AG04449 (cell line): ENCODE results near the gene TXNDC5.

Experiments used
- CTCF ChIA-PET: fragments of 350-600 bp; formaldehyde crosslinking; extraction: SDS; loops from one replicate; lab custom pipeline; 2021; ENCODE audit warnings: antibody characterized with exemption; lab: Yijun Ruan, JAX
- POLR2A ChIA-PET: fragments of 400-600, 350-600 bp; formaldehyde crosslinking; extraction: SDS; loops from one replicate; lab custom pipeline; 2020; ENCODE audit warnings: antibody characterized with exemption, inconsistent platforms; lab: Yijun Ruan, JAX
- DNase-seq: peaks from one replicate; pipeline ENCODE4 v3.0.0-alpha.2; 2010; ENCODE audit warnings: low read depth, low spot score
- H3K4me3 ChIP-seq: 2 replicates; pipeline ENCODE4 v1.5.1; 2011; ENCODE audit warnings: low read depth, mild to moderate bottlenecking, control low read depth, low read length
- TF ChIP-seq, protein P1 (sequence below): IDR thresholded peaks from one replicate; pipeline ENCODE4 v1.5.1; 2011; ENCODE audit warnings: mild to moderate bottlenecking, moderate library complexity, low read length, control low read depth, inconsistent platforms; ENCODE audit not compliant: insufficient read depth; ENCODE audit errors: missing control alignments

TXNDC5 gene

DNA sequence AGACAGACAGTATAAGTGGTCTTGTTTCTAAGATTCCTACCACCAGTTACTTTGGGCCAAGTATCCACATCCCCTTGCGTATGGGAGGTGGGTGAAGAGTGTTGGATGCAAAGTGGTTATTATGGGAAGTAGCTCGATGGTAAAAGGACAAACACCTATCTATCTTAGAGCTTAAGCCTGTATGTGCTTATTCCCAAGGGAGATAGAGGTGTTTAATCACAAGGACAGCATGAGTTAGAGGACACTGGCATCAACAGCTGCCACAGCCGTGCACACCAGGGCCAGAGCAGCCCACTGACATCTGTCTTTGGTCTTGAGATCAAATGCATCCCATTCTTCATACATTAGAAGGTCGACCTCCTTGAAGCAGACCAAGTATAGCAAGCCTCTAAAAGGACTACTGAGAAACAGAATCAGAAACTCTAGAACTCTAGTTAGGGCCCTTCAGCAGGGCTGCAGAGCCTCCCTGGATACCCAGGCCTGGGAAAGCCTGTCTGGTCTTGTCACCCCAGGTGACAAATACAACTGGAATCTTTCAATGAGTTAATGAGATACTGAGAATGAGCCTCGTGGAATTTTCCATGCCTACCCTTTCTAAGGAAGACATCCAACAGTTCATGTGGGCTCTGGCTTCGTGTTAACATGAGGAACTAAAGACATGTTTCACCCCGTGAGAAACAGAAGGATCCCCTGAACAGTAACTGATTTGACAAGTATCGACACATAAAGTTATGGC lies 28.7 kb downstream of the TXNDC5 start:
- H3K4me3 ChIP-seq, result no peak overlapping the region
- no peak for DNase-seq
- ChIA-PET POLR2A (no interaction called here), CTCF (interaction anchor here (2.4 kb wide), 1 partner anchor 158 kb away, joined by 15 read pairs; no protein-coding TSS in a partner anchor)
- TF ChIP-seq, protein P1, sequence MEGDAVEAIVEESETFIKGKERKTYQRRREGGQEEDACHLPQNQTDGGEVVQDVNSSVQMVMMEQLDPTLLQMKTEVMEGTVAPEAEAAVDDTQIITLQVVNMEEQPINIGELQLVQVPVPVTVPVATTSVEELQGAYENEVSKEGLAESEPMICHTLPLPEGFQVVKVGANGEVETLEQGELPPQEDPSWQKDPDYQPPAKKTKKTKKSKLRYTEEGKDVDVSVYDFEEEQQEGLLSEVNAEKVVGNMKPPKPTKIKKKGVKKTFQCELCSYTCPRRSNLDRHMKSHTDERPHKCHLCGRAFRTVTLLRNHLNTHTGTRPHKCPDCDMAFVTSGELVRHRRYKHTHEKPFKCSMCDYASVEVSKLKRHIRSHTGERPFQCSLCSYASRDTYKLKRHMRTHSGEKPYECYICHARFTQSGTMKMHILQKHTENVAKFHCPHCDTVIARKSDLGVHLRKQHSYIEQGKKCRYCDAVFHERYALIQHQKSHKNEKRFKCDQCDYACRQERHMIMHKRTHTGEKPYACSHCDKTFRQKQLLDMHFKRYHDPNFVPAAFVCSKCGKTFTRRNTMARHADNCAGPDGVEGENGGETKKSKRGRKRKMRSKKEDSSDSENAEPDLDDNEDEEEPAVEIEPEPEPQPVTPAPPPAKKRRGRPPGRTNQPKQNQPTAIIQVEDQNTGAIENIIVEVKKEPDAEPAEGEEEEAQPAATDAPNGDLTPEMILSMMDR, result no peak

DNA sequence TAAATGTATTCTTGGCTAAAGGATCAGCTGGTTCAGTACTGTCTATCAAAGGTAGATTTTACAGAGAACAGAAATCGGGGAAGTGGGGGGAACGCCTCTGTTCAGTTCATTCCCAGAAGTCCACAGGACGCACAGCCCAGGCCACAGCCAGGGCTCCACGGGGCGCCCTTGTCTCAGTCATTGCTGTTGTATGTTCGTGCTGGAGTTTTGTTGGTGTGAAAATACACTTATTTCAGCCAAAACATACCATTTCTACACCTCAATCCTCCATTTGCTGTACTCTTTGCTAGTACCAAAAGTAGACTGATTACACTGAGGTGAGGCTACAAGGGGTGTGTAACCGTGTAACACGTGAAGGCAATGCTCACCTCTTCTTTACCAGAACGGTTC lies 29.9 kb downstream of the TXNDC5 start:
- no peak for DNase-seq
- TF ChIP-seq, protein P1, result no peak
- no peak overlapping the region for H3K4me3 ChIP-seq
- ChIA-PET POLR2A (no interaction called here), CTCF (interaction anchor here (2.4 kb wide), 1 partner anchor 157 kb away, joined by 15 read pairs; no protein-coding TSS in a partner anchor)

DNA sequence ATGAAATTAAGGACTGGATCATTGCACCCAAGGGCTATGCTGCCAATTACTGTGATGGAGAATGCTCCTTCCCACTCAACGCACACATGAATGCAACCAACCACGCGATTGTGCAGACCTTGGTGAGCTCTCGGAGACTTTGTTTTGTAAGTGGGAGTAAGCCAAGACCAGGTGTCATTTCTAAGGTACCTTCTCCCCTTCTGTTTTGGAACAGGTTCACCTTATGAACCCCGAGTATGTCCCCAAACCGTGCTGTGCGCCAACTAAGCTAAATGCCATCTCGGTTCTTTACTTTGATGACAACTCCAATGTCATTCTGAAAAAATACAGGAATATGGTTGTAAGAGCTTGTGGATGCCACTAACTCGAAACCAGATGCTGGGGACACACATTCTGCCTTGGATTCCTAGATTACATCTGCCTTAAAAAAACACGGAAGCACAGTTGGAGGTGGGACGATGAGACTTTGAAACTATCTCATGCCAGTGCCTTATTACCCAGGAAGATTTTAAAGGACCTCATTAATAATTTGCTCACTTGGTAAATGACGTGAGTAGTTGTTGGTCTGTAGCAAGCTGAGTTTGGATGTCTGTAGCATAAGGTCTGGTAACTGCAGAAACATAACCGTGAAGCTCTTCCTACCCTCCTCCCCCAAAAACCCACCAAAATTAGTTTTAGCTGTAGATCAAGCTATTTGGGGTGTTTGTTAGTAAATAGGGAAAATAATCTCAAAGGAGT lies 30.4 kb downstream of the TXNDC5 start:
- TF ChIP-seq, protein P1, result no peak
- H3K4me3 ChIP-seq, result no peak overlapping the region
- ChIA-PET CTCF (interaction anchor here (2.4 kb wide), 1 partner anchor 157 kb away, joined by 15 read pairs; no protein-coding TSS in a partner anchor), POLR2A (interaction anchor here (0.5 kb wide), 1 partner anchor 57 kb away, joined by 3 read pairs; no protein-coding TSS in a partner anchor)
- no peak for DNase-seq

DNA sequence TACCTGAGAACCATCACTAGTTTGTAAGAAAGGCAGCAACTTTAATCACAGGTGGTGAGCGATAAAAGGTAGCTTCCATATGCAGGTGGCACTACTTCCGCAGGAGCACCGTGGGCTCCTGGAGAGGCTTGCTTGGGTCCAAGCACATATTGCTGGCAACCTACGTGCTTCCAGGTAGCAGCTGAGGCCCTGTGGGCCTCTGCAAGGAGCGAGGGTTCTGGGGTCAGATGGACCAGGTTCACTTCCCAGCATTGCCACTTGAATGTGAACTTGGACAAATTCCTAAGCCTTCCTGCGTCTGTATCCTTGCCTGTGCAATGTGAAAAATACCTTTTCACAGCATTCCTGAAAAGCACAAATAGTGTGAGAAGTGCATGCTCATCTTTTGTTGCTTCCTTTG lies 31.0 kb downstream of the TXNDC5 start:
- ChIA-PET CTCF (interaction anchor here (1.0 to 1.2 kb wide), 2 partner anchors 7 to 180 kb away, joined by 3 to 4 read pairs; no protein-coding TSS in a partner anchor), POLR2A (interaction anchor here (0.5 kb wide), 1 partner anchor 57 kb away, joined by 3 read pairs; no protein-coding TSS in a partner anchor)
- TF ChIP-seq, protein P1, result no peak
- H3K4me3 ChIP-seq, result no peak overlapping the region
- no peak for DNase-seq

DNA sequence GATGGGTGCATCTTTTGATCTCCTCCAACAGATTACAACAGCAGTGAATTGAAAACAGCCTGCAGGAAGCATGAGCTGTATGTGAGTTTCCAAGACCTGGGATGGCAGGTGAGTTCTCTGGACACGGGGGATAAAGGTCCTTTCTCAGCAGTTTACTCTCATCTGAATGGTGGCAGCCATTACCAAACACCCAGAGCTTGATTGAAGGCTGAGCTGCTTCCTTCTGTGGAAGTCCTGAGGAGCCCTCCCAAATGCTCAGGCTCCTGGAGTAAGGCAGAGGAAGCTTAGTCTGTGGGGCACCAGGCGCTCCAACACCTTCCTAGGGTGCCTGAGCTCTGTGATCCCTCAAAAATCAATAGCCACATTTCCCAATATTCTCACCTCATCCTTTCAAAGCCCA lies 31.5 kb downstream of the TXNDC5 start:
- ChIA-PET CTCF (interaction anchor here (1.0 to 1.2 kb wide), 2 partner anchors 8 to 180 kb away, joined by 3 to 4 read pairs; no protein-coding TSS in a partner anchor), POLR2A (no interaction called here)
- TF ChIP-seq, protein P1, result no peak
- H3K4me3 ChIP-seq, result no peak overlapping the region
- DNase-seq, result no peak
